PC-3 (cell line): ENCODE results near the gene VTI1A. TPM values are rescaled to one million over a fixed set of nuclear protein-coding genes. Genes with fewer than 3 reads are reported as not detected.

ENCODE experiments used
- ATAC-seq: fragments of 200-7000 bp; cut with Tn5 transposase; 2 replicates; pipeline ENCODE4 v1.9.1; 2020; ENCODE audit warnings: mild to moderate bottlenecking, moderate library complexity
- BruUV-seq: library from RNA; stranded (reverse); fragments of 400-500 nt; replicated peaks from 2 replicates; lab custom pipeline; 2021; lab: Mats Ljungman, UMichigan
- CTCF ChIA-PET: fragments of 300-600 bp; sonication (Branson Sonifier 250); formaldehyde crosslinking; loops from one replicate; lab custom pipeline; 2022; ENCODE audit warnings: antibody characterized with exemption; lab: Charles Lee
- POLR2A ChIA-PET: fragments of 300-600 bp; sonication (Branson Sonifier 250); formaldehyde crosslinking; loops from one replicate; lab custom pipeline; 2022; ENCODE audit warnings: antibody characterized with exemption; ENCODE audit not compliant: unreplicated experiment; lab: Charles Lee
- DNase-seq: peaks from one replicate; pipeline ENCODE4 v3.0.0-alpha.2; 2015
- H2AFZ ChIP-seq: fragments of 300-600 bp; sonication (generic); 2 replicates; pipeline ENCODE4 v1.6.0; 2016; ENCODE audit warnings: antibody characterized with exemption, low read length
- H3F3A ChIP-seq: fragments of 300-600 bp; sonication (generic); one replicate; pipeline ENCODE4 v1.6.0; 2017; ENCODE audit warnings: antibody characterized with exemption, low read length, control low read depth, mild to moderate bottlenecking; ENCODE audit not compliant: unreplicated experiment
- H3K27ac ChIP-seq: fragments of 300-600 bp; sonication (generic); 2 replicates; pipeline ENCODE4 v1.5.1; 2016; ENCODE audit warnings: mild to moderate bottlenecking, low read length
- H3K27me3 ChIP-seq: fragments of 300-600 bp; sonication (generic); 2 replicates; pipeline ENCODE4 v1.6.1; 2016; ENCODE audit warnings: low read length, mixed read lengths
- H3K36me3 ChIP-seq: fragments of 300-600 bp; sonication (generic); 2 replicates; pipeline ENCODE4 v1.6.1; 2016; ENCODE audit warnings: low read depth, mixed run types, low read length, mixed read lengths
- H3K4me1 ChIP-seq: fragments of 300-600 bp; sonication (generic); 2 replicates; pipeline ENCODE4 v1.5.1; 2016; ENCODE audit warnings: low read length; ENCODE audit not compliant: insufficient read depth
- H3K4me2 ChIP-seq: fragments of 300-600 bp; sonication (generic); 2 replicates; pipeline ENCODE4 v1.6.0; 2016; ENCODE audit warnings: low read length
- H3K4me3 ChIP-seq: fragments of 300-600 bp; sonication (generic); 2 replicates; pipeline ENCODE4 v1.5.1; 2016; ENCODE audit warnings: mild to moderate bottlenecking, low read length, mixed read lengths
- H3K79me2 ChIP-seq: fragments of 300-600 bp; sonication (generic); 2 replicates; pipeline ENCODE4 v1.6.1; 2017; ENCODE audit warnings: low read length, mixed read lengths
- H3K9ac ChIP-seq: fragments of 300-600 bp; sonication (generic); 2 replicates; pipeline ENCODE4 v1.6.0; 2016; ENCODE audit warnings: mild to moderate bottlenecking, low read length
- H3K9me2 ChIP-seq: fragments of 300-600 bp; sonication (generic); replicated peaks from 2 replicates; pipeline ENCODE4 v1.6.1; 2016; ENCODE audit warnings: mixed run types, low read length, mixed read lengths
- H3K9me3 ChIP-seq: fragments of 300-600 bp; sonication (generic); 2 replicates; pipeline ENCODE4 v1.6.1; 2016; ENCODE audit warnings: low read length, mixed read lengths
- H4K20me1 ChIP-seq: fragments of 300-600 bp; sonication (generic); 2 replicates; pipeline ENCODE4 v1.6.1; 2016; ENCODE audit warnings: low read length, mixed read lengths
- EZH2 ChIP-seq: fragments of 300-600 bp; sonication (generic); IDR thresholded peaks from one replicate; pipeline ENCODE4 v1.6.1; 2017; ENCODE audit warnings: antibody characterized with exemption, mild to moderate bottlenecking, low read length; ENCODE audit not compliant: unreplicated experiment
- EZH2phosphoT487 ChIP-seq: fragments of 300-600 bp; sonication (generic); IDR thresholded peaks from 2 replicates; pipeline ENCODE4 v1.6.1; 2018; ENCODE audit warnings: mild to moderate bottlenecking, antibody characterized with exemption, low read length, borderline replicate concordance
- intact Hi-C: fragments of 100-400 bp; cut with micrococcal nuclease; formaldehyde crosslinking; loops from 2 replicates; pipeline ENCODE4 v1.9.0; 2023
- total RNA-seq: library from RNA; depleted of rRNA; stranded (reverse); fragments of >200 nt; gene quantifications from 2 replicates; pipeline ENCODE4 v1.2.3, GENCODE V29; 2014
- TF ChIP-seq, protein P1 (sequence below): fragments of 300-600 bp; sonication (generic); conservative IDR thresholded peaks from 2 replicates; pipeline ENCODE4 v1.5.1; 2017; ENCODE audit warnings: antibody characterized with exemption, low read depth, mild to moderate bottlenecking, low read length

The VTI1A gene
- total RNA-seq, 1 experiment from 2014 or later = 18.1 TPM

DNA sequence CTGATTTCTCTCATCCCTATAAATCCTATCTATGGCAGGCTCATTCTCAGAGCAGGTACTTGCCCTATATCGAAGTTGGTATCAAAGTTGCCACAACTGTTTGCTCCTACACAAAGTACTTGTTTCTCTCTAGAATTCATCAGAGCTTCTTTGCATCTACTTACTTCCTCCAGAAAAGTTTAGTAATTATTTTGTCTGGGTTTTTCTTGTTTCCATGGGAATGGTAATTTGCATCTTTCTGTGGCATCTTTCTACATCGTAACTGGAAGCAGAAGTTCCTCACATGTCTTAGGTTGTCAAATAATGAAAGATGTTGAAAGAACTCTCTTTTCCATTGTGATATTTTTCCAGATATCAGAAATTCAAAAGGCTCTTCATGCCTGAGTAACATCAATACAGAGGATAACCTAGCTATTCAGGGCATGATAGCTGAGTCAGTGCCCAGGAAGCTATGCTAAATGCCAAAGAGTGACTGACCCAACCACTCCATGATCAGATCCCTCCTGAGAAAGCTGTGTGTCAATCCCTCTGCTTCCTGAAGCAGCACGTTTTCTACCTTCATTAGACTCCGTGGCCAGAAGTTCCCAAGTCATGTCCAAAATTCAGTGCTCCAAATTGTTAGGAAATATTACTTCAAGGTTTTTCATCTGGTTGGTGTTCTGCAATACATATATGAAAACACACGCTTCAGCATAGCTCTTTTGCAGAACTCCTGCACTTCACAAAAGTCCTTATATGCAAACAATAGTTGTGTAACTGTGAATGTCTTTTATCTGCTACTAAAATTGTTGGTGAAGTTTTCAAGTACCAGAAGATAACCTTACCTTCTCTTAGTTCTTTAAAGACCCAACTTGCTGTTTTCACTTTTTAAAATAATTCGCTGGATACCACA, 216.5 kb downstream of the VTI1A start:
- TF ChIP-seq EZH2phosphoT487 (no peak), EZH2 (no peak)
- TF ChIP-seq, protein P1, sequence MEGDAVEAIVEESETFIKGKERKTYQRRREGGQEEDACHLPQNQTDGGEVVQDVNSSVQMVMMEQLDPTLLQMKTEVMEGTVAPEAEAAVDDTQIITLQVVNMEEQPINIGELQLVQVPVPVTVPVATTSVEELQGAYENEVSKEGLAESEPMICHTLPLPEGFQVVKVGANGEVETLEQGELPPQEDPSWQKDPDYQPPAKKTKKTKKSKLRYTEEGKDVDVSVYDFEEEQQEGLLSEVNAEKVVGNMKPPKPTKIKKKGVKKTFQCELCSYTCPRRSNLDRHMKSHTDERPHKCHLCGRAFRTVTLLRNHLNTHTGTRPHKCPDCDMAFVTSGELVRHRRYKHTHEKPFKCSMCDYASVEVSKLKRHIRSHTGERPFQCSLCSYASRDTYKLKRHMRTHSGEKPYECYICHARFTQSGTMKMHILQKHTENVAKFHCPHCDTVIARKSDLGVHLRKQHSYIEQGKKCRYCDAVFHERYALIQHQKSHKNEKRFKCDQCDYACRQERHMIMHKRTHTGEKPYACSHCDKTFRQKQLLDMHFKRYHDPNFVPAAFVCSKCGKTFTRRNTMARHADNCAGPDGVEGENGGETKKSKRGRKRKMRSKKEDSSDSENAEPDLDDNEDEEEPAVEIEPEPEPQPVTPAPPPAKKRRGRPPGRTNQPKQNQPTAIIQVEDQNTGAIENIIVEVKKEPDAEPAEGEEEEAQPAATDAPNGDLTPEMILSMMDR = no peak
- CTCF ChIA-PET = interaction anchor here (0.5 to 0.6 kb wide), 2 partner anchors 113 to 138 kb away, joined by 3 read pairs; no protein-coding TSS in a partner anchor
- BruUV-seq = no TSS peak
- POLR2A ChIA-PET = interaction anchor here (0.6 to 0.7 kb wide), 2 partner anchors 171 to 758 kb away, joined by 4 to 6 read pairs; no protein-coding TSS in a partner anchor
- Histone ChIP-seq H3K27ac (peak overlapping the region; percentile 68), H3K27me3 (no peaks in the 10 kb centered on the region), H3K4me1 (peaks cover 28% of the 10 kb centered on the region), H2AFZ (peak overlapping the region; percentile 50; the same call in 1 of the 2 replicates), H3K36me3 (no peaks in the 10 kb centered on the region), H4K20me1 (no peaks in the 10 kb centered on the region), H3K79me2 (no peaks in the 10 kb centered on the region), H3K9ac (no peak overlapping the region), H3K4me3 (no peak overlapping the region), H3F3A (peaks cover 4% of the 10 kb centered on the region), H3K9me3 (no peaks in the 10 kb centered on the region), H3K9me2 (no peaks in the 10 kb centered on the region), H3K4me2 (peak overlapping the region; percentile 55)
- ATAC-seq (peak; percentile 84), DNase-seq (peak; percentile 84)
- intact Hi-C loops = no loop called here

DNA sequence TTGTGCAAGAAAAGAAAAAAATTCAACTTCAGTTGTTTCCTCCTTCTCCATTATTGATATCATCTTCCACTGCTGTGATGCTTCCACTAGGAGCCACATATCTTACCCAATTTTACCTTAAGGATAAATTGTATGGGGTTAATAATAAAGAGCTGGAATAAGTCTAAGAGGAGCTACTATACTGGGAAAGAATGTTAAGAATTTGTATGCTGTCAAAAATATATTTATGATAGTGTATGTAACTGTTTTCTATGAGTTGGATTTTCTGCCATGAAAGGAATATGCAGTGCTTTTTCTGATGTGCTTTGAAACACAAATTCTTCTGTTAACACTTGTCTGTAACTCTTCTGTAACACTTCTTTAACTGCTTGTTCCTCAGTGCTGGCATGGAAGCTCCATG, 219.1 kb downstream of the VTI1A start:
- no peak overlapping the region for H3K4me3 ChIP-seq
- H2AFZ ChIP-seq = no peak overlapping the region
- TF ChIP-seq EZH2 (no peak), EZH2phosphoT487 (no peak)
- TF ChIP-seq, protein P1 = no peak
- BruUV-seq = no TSS peak
- no peak overlapping the region for H3K27ac ChIP-seq
- H3K9ac ChIP-seq = no peak overlapping the region
- ATAC-seq (no peak), DNase-seq (no peak)
- ChIA-PET CTCF (no interaction called here), POLR2A (no interaction called here)
- intact Hi-C loops = no loop called here
- H3K9me3 ChIP-seq = no peaks in the 10 kb centered on the region
- H3K79me2 ChIP-seq = no peaks in the 10 kb centered on the region
- H3F3A ChIP-seq = no peaks in the 10 kb centered on the region
- no peaks in the 10 kb centered on the region for H3K36me3 ChIP-seq
- H4K20me1 ChIP-seq = no peaks in the 10 kb centered on the region
- H3K9me2 ChIP-seq = no peaks in the 10 kb centered on the region
- H3K4me2 ChIP-seq = no peak overlapping the region
- H3K27me3 ChIP-seq = no peaks in the 10 kb centered on the region
- peaks cover 18% of the 10 kb centered on the region for H3K4me1 ChIP-seq

DNA sequence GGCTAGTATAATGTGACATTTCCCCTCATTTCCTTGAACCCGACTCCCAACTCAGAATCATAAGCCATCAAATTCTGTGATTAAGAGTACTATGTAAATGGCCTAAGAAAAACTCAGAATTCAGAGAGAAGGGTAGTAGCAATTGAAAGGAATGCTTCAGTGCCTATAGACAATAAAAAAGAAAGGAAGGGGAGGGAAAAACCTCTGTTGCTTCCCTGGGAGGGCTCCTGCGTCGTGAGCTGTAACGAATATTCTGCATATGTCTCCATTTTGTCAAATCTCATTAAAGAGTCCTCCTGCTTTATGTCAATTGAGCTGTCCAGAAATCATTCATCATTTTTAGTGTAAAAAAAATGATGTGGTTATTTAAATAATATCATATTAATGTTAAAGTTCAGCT, 223.0 kb downstream of the VTI1A start:
- Histone ChIP-seq H3K36me3 (no peaks in the 10 kb centered on the region), H3K4me2 (no peak overlapping the region), H3K27ac (no peak overlapping the region), H3K9ac (no peak overlapping the region), H3K27me3 (no peaks in the 10 kb centered on the region), H4K20me1 (no peaks in the 10 kb centered on the region), H3F3A (no peaks in the 10 kb centered on the region), H2AFZ (no peak overlapping the region), H3K4me3 (no peak overlapping the region), H3K4me1 (peaks cover 26% of the 10 kb centered on the region), H3K9me3 (no peaks in the 10 kb centered on the region), H3K79me2 (no peaks in the 10 kb centered on the region), H3K9me2 (no peaks in the 10 kb centered on the region)
- POLR2A ChIA-PET = no interaction called here
- DNase-seq (no peak), ATAC-seq (no peak)
- intact Hi-C loops = no loop called here
- TF ChIP-seq EZH2phosphoT487 = no peak
- TF ChIP-seq, protein P1 = no peak
- CTCF ChIA-PET = no interaction called here
- no TSS peak for BruUV-seq
